NT2/D1 (cell line): ENCODE measurements around the gene PDXDC1.
"Not testable (repeated sequence)": the region's sequence is repeated elsewhere in the genome, so short reads cannot be mapped to it uniquely, and the experiment has no call there.

Experiments
- SUZ12 ChIP-seq: IDR thresholded peaks from 2 replicates; pipeline ENCODE4 v1.6.1; 2011; ENCODE audit not compliant: insufficient read length, insufficient read depth; ENCODE audit errors: extremely low read depth
- YY1 ChIP-seq: IDR thresholded peaks from 2 replicates; pipeline ENCODE4 v1.6.1; 2011; ENCODE audit not compliant: insufficient read length, insufficient read depth

GRCh38 chr16:14932581-14933375 is 42.0 kb upstream of the PDXDC1 start:
- not testable (repeated sequence) for TF ChIP-seq YY1, SUZ12
